HEK293T (cell line): ENCODE measurements around the gene SMARCD2.

Experiments used
- ELF4 ChIP-seq: fragments of 450-650 bp; IDR thresholded peaks from 2 replicates; pipeline ENCODE4 v1.6.1; 2017; ENCODE audit warnings: antibody characterized with exemption
- FOXM1 ChIP-seq: fragments of 450-650 bp; IDR thresholded peaks from 2 replicates; pipeline ENCODE4 v1.6.1; 2017; ENCODE audit warnings: mild to moderate bottlenecking, borderline replicate concordance
- TARDBP ChIP-seq: fragments of 450-650 bp; IDR thresholded peaks from 2 replicates; pipeline ENCODE4 v1.6.1; 2016
- ZNF384 ChIP-seq: fragments of 450-650 bp; IDR thresholded peaks from 2 replicates; pipeline ENCODE4 v1.6.1; 2016

- no peak for TF ChIP-seq TARDBP
- no peak for TF ChIP-seq ZNF384
- no peak for TF ChIP-seq ELF4
- no peak for TF ChIP-seq FOXM1
These were observed 25.8 kb downstream of the SMARCD2 start for GRCh38 chr17:63816669-63817068.
